ENCODE measurements around the gene TNNI3K.

TNNI3K gene

DNA sequence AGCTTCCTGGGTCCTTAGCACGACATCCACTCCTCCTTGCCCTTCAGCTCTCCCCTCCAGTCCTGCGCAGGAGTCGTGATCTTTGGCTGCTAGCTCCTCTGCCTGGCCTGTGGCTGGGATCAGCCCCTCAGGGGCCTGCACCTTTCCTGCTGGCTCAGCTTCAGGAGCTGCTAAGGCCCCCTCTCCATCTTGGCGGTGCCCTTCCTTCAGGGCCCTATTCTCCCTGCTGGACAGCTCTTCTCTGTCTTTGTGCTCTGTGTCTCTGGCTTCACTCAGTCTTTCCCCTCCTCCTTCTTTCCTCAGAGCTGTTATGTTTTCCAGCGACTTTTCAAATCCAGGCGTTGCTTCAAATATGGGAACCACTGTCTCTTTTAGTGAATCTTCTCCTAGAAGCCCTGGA is 336.7 kb downstream of the TNNI3K start:
- Histone ChIP-seq H3K4me3 (ENCODE audit: low read depth, low read length) (no peak overlapping the region), H3K4me1 (ENCODE audit: control insufficient read depth, insufficient read depth, low read length) (peaks cover 5% of the 10 kb centered on the region; the same call in 1 of the 2 replicates), H3K9me3 (ENCODE audit: control insufficient read depth, insufficient read depth, low read length) (no peaks in the 10 kb centered on the region), H3K27ac (ENCODE audit: low read depth, low read length) (no peak overlapping the region), H3K27me3 (ENCODE audit: control insufficient read depth, insufficient read depth, low read length) (no peaks in the 10 kb centered on the region), H3K36me3 (ENCODE audit: control insufficient read depth, insufficient read depth, low read length) (no peaks in the 10 kb centered on the region), H3K9ac (ENCODE audit: low read depth, low read length) (no peak overlapping the region)

DNA sequence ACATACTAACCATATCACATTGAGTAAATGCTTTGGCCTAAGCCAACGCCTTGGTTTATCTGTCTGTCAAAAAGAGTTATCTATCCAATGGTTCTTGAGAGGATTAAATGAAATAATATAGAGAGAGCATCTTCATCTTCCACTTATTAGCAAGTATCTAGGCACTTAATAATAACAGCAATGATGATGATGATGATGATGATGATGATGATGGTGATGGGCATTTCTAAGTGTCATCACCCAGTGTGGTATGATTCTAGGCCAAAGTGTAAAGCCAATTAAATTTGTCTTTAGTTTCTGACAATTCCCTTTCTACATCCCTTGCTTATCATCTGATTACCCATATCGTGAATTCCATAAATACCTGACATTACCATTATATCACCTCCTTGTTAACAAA is 342.9 kb downstream of the TNNI3K start:
- H3K4me3 ChIP-seq (ENCODE audit: low read depth, low read length), result no peak overlapping the region

DNA sequence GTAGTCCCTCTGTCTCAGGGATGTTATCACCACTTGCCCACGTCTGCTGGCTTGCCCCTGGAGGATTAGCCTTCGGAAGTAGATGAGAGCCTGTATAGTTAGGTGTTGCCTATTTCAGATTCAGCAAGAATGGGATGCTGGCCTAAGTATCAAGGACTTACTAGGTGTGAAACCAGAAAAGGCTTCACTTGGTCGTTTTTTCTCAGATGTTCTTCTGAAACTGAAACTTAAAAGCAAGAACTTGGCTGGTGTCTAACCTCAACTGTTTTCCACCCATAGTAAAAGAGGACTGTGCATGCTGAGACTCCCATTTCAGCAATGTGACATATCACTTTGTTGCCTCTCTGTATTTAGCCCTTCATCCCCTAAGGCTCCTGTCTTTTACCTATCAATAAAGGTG is 344.2 kb downstream of the TNNI3K start:
- H3K27me3 ChIP-seq (ENCODE audit: control insufficient read depth, insufficient read depth, low read length), result no peaks in the 10 kb centered on the region
- no peak overlapping the region for H3K9ac ChIP-seq (ENCODE audit: low read depth, low read length)
- H3K4me3 ChIP-seq (ENCODE audit: low read depth, low read length), result no peak overlapping the region
- H3K36me3 ChIP-seq (ENCODE audit: control insufficient read depth, insufficient read depth, low read length), result no peaks in the 10 kb centered on the region
- H3K9me3 ChIP-seq (ENCODE audit: control insufficient read depth, insufficient read depth, low read length), result no peaks in the 10 kb centered on the region
- no peak overlapping the region for H3K27ac ChIP-seq (ENCODE audit: low read depth, low read length)
- H3K4me1 ChIP-seq (ENCODE audit: control insufficient read depth, insufficient read depth, low read length), result no peaks in the 10 kb centered on the region

More for the DNA sequence above, 342.9 kb downstream of the TNNI3K start:
- Histone ChIP-seq H3K4me1 (ENCODE audit: control insufficient read depth, insufficient read depth, low read length) (no peaks in the 10 kb centered on the region), H3K27ac (ENCODE audit: low read depth, low read length) (no peak overlapping the region), H3K9me3 (ENCODE audit: control insufficient read depth, insufficient read depth, low read length) (no peaks in the 10 kb centered on the region), H3K27me3 (ENCODE audit: control insufficient read depth, insufficient read depth, low read length) (no peaks in the 10 kb centered on the region), H3K36me3 (ENCODE audit: control insufficient read depth, insufficient read depth, low read length) (no peaks in the 10 kb centered on the region), H3K9ac (ENCODE audit: low read depth, low read length) (no peak overlapping the region)

DNA sequence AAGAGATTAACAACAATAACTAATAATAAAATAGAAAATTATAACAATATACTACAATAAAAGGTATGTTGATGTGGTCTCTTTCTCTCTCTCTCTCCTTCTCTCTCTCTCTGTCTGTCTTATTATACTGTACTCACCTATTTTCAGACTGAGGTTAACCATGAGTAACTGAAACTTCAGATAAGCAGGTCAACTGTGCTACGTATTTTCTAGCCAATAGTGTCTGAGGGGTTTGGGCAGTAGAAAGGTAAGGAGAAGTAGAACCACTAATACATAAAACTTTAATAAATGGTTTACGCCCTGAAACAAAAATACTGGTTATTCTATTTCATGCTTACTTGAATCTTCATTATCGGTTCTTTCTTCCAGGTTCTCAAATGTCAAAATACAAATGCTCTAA is 348.2 kb downstream of the TNNI3K start:
- Histone ChIP-seq H3K4me3 (ENCODE audit: low read depth, low read length) (no peak overlapping the region), H3K9ac (ENCODE audit: low read depth, low read length) (no peak overlapping the region), H3K27ac (ENCODE audit: low read depth, low read length) (no peak overlapping the region), H3K27me3 (ENCODE audit: control insufficient read depth, insufficient read depth, low read length) (no peaks in the 10 kb centered on the region), H3K4me1 (ENCODE audit: control insufficient read depth, insufficient read depth, low read length) (no peaks in the 10 kb centered on the region), H3K36me3 (ENCODE audit: control insufficient read depth, insufficient read depth, low read length) (no peaks in the 10 kb centered on the region), H3K9me3 (ENCODE audit: control insufficient read depth, insufficient read depth, low read length) (no peaks in the 10 kb centered on the region)

DNA sequence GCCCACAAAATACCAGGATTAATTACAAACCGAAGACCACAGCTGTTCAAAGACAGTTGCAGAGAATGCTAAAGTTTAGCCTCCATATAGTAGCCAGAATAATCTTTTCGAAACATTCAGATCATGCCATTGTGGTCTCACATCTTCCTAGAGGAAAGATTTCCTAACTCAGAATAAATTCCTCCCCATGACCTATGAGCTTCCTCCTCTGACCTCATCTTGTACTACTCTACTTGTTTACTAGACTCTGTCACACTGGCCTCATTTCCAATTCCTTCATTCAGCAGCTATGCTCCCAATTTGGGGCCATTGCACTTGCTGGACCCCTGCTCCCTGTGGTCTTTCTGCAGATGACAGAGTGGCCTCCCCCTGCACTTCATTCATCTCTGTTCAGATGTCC is 349.0 kb downstream of the TNNI3K start:
- Histone ChIP-seq H3K9me3 (ENCODE audit: control insufficient read depth, insufficient read depth, low read length) (no peaks in the 10 kb centered on the region), H3K9ac (ENCODE audit: low read depth, low read length) (no peak overlapping the region), H3K36me3 (ENCODE audit: control insufficient read depth, insufficient read depth, low read length) (no peaks in the 10 kb centered on the region), H3K27me3 (ENCODE audit: control insufficient read depth, insufficient read depth, low read length) (no peaks in the 10 kb centered on the region), H3K4me1 (ENCODE audit: control insufficient read depth, insufficient read depth, low read length) (no peaks in the 10 kb centered on the region), H3K27ac (ENCODE audit: low read depth, low read length) (no peak overlapping the region), H3K4me3 (ENCODE audit: low read depth, low read length) (no peak overlapping the region)

DNA sequence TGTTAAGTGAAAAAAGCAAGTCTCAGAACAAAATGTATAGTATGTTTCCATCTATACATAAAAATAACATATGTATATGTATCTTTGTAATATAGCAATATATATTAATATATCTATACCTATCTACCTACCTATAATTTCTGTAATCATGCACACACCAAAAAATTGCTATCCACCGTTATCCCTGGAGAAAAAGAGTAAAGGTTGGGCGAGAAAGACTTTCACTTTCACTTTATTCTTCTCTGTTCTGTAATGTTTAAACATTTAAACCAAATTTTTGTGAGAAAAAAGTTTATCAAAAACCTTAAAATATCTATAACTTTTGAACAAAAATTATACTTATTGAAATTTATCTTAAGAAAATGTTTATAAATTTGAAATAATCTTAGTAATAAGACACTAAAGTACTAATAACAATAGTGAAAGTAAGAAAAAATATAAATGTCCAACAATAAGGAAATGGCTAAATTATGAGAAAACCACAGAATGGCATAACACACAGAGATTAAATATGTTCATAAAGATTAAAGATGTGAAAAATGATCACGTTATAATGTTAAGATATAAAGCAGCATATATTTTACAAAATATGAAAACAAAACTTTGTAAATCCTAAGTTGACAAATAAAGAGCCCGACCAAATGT is 351.2 kb downstream of the TNNI3K start:
- H3K9ac ChIP-seq (ENCODE audit: low read depth, low read length), result no peak overlapping the region
- H3K4me3 ChIP-seq (ENCODE audit: low read depth, low read length), result no peak overlapping the region
- no peak overlapping the region for H3K27ac ChIP-seq (ENCODE audit: low read depth, low read length)
- no peaks in the 10 kb centered on the region for H3K9me3 ChIP-seq (ENCODE audit: control insufficient read depth, insufficient read depth, low read length)
- no peaks in the 10 kb centered on the region for H3K36me3 ChIP-seq (ENCODE audit: control insufficient read depth, insufficient read depth, low read length)
- H3K4me1 ChIP-seq (ENCODE audit: control insufficient read depth, insufficient read depth, low read length), result no peaks in the 10 kb centered on the region
- no peaks in the 10 kb centered on the region for H3K27me3 ChIP-seq (ENCODE audit: control insufficient read depth, insufficient read depth, low read length)

DNA sequence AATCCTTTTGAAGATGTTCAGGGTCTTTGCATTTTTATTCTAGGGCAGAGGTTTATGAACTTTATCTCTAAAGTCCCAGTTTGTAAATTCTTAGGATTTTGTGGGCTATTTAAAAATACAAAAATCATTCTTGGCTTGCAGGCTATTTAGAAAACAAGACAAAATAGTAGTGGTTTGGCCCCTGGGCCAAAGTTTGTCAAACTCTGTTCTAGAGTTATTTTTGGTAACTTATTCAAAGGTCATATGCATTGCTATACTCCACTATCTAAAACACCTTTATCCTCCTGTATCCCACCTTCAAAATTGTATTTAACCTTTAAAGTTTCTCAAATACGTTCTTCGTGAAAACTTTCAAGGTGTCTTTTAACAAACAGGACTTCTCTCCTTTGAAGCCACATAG is 352.7 kb downstream of the TNNI3K start:
- no peak overlapping the region for H3K27ac ChIP-seq (ENCODE audit: low read depth, low read length)
- H3K4me1 ChIP-seq (ENCODE audit: control insufficient read depth, insufficient read depth, low read length), result no peaks in the 10 kb centered on the region

DNA sequence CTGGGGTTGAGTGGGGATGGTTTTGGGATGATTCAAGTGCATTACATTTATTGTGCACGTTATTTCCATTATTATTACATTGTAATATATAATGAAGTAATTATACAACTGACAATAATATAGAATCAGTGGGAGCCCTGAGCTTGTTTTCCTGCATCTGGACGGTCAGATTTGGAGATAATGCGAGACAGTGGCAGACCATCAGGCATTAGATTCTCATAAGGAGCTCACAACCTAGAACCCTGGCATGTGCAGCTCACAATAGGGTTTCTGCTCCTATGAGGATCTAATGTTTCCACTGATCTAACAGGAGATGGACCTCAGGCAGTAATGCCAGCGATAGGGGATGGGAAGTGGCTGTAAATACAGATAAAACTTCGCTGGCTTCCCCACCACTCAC is 355.1 kb downstream of the TNNI3K start:
- Histone ChIP-seq H3K4me3 (ENCODE audit: low read depth, low read length) (no peak overlapping the region), H3K4me1 (ENCODE audit: control insufficient read depth, insufficient read depth, low read length) (no peaks in the 10 kb centered on the region), H3K9me3 (ENCODE audit: control insufficient read depth, insufficient read depth, low read length) (no peaks in the 10 kb centered on the region), H3K27me3 (ENCODE audit: control insufficient read depth, insufficient read depth, low read length) (no peaks in the 10 kb centered on the region), H3K36me3 (ENCODE audit: control insufficient read depth, insufficient read depth, low read length) (no peaks in the 10 kb centered on the region), H3K27ac (ENCODE audit: low read depth, low read length) (no peak overlapping the region), H3K9ac (ENCODE audit: low read depth, low read length) (no peak overlapping the region)

More for the DNA sequence above, 352.7 kb downstream of the TNNI3K start:
- Histone ChIP-seq H3K4me3 (ENCODE audit: low read depth, low read length) (no peak overlapping the region), H3K9ac (ENCODE audit: low read depth, low read length) (no peak overlapping the region), H3K27me3 (ENCODE audit: control insufficient read depth, insufficient read depth, low read length) (no peaks in the 10 kb centered on the region), H3K36me3 (ENCODE audit: control insufficient read depth, insufficient read depth, low read length) (no peaks in the 10 kb centered on the region), H3K9me3 (ENCODE audit: control insufficient read depth, insufficient read depth, low read length) (no peaks in the 10 kb centered on the region)

DNA sequence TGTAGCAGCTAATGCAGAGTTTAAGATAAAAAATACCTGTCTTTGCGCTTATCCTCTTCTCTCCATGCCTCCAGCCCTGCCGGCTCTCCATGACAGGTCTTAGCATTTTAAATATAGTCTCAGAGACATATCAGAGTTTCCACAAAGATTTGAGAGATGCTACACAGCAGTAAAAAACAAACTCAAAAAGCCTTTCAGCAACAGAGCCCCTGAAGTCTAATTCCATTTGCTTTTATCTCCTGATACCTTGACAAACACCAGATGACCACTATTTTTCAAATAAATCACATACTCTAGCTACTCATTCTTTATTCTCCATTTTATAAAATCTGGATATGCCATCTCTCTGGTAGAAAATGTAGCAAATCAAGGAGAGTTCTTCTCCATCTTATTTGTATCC is 356.8 kb downstream of the TNNI3K start:
- Histone ChIP-seq H3K9me3 (ENCODE audit: control insufficient read depth, insufficient read depth, low read length) (no peaks in the 10 kb centered on the region), H3K4me3 (ENCODE audit: low read depth, low read length) (no peak overlapping the region), H3K9ac (ENCODE audit: low read depth, low read length) (no peak overlapping the region), H3K27ac (ENCODE audit: low read depth, low read length) (no peak overlapping the region), H3K36me3 (ENCODE audit: control insufficient read depth, insufficient read depth, low read length) (no peaks in the 10 kb centered on the region), H3K4me1 (ENCODE audit: control insufficient read depth, insufficient read depth, low read length) (no peaks in the 10 kb centered on the region), H3K27me3 (ENCODE audit: control insufficient read depth, insufficient read depth, low read length) (no peaks in the 10 kb centered on the region)

DNA sequence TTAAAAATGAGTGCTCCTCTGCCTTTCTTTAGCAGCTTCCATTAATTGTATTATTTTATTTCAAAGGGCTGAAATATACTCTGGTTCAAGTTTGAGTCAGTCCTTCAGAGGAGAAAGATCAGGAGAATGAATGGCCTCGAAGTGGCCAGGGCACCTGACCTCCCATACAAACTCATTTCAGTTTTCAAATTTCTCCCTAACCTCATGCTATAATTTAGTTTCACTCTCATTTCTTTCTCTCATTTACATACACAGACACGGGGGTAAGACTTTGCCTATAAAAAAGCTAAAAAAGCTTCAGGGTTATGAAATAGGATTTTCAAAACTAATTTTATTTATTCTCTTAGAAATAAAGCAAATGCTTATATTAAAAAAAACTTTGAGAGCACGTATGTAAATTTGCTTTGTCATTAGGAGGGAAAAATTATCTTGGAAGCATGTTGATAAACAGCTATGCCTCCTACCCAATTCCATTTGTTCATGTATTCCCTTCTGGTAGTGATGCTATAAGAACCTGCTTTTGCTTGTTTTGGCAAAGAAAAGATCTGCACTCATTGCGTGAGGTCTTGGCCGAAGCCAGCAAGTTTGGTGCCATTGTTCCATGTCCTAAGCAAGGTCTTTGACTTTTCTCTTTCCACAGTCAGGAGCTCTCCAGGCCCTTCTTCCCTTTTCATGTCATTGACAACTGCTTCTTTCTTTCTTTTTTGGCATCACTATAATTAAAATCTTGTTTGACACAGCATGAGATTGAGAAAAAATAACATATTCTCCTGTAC is 357.6 kb downstream of the TNNI3K start:
- Histone ChIP-seq H3K9ac (ENCODE audit: low read depth, low read length) (no peak overlapping the region), H3K27me3 (ENCODE audit: control insufficient read depth, insufficient read depth, low read length) (no peaks in the 10 kb centered on the region), H3K9me3 (ENCODE audit: control insufficient read depth, insufficient read depth, low read length) (no peaks in the 10 kb centered on the region), H3K27ac (ENCODE audit: low read depth, low read length) (no peak overlapping the region), H3K36me3 (ENCODE audit: control insufficient read depth, insufficient read depth, low read length) (no peaks in the 10 kb centered on the region), H3K4me1 (ENCODE audit: control insufficient read depth, insufficient read depth, low read length) (no peaks in the 10 kb centered on the region), H3K4me3 (ENCODE audit: low read depth, low read length) (no peak overlapping the region)
